Measurements from ENCODE around the gene RHOG. TPM values are rescaled to one million over a fixed set of nuclear protein-coding genes. Genes with fewer than 3 reads are reported as not detected.

Gene RHOG
- total RNA-seq, 1 donor from 2014 or later = 24.2 TPM

GRCh38 chr11:3826721-3827120 is 14.0 kb downstream of the RHOG start:
- peaks cover 26% of the 10 kb centered on the region for H3K36me3 Mint-ChIP-seq
- TF ChIP-seq CTCF (IDR thresholded peaks at IDR 0.05; ENCODE audit: unreplicated experiment) = no peak
- no peak for DNase-seq (ENCODE audit: low spot score in 2 of 2, unreplicated experiment in 2 of 2)
- H3K27ac Mint-ChIP-seq = no peak overlapping the region
- H3K4me1 Mint-ChIP-seq = no peaks in the 10 kb centered on the region
- H3K9me3 Mint-ChIP-seq = no peaks in the 10 kb centered on the region
- H3K27me3 Mint-ChIP-seq (ENCODE audit: low read depth) = no peaks in the 10 kb centered on the region
- H3K4me3 Mint-ChIP-seq = no peak overlapping the region

- no peak for TF ChIP-seq CTCF (IDR thresholded peaks at IDR 0.05; ENCODE audit: unreplicated experiment)
- Mint-ChIP-seq H3K4me1 (no peaks in the 10 kb centered on the region), H3K27me3 (ENCODE audit: low read depth) (no peaks in the 10 kb centered on the region), H3K9me3 (no peaks in the 10 kb centered on the region), H3K36me3 (peaks cover 24% of the 10 kb centered on the region), H3K27ac (peak overlapping the region; percentile 50), H3K4me3 (no peak overlapping the region)
- DNase-seq (ENCODE audit: low spot score in 2 of 2, unreplicated experiment in 2 of 2) = no peak
Observed at GRCh38 chr11:3825473-3826154, 15.1 kb downstream of the RHOG start.

- Mint-ChIP-seq H3K9me3 (no peaks in the 10 kb centered on the region), H3K36me3 (peaks cover 19% of the 10 kb centered on the region), H3K27ac (no peak overlapping the region), H3K4me1 (no peaks in the 10 kb centered on the region), H3K4me3 (no peak overlapping the region), H3K27me3 (ENCODE audit: low read depth) (no peaks in the 10 kb centered on the region)
- TF ChIP-seq CTCF (IDR thresholded peaks at IDR 0.05; ENCODE audit: unreplicated experiment) = peak; percentile 58
- peak in 1 of 2 experiments; percentile 53 for DNase-seq (ENCODE audit: low spot score in 2 of 2, unreplicated experiment in 2 of 2)
Observed at GRCh38 chr11:3824714-3825472, 15.9 kb downstream of the RHOG start.

- Mint-ChIP-seq H3K27ac (no peak overlapping the region), H3K27me3 (ENCODE audit: low read depth) (no peaks in the 10 kb centered on the region), H3K4me1 (no peaks in the 10 kb centered on the region), H3K36me3 (peaks cover 19% of the 10 kb centered on the region), H3K4me3 (no peak overlapping the region), H3K9me3 (no peaks in the 10 kb centered on the region)
- no peak for DNase-seq (ENCODE audit: low spot score in 2 of 2, unreplicated experiment in 2 of 2)
- no peak for TF ChIP-seq CTCF (IDR thresholded peaks at IDR 0.05; ENCODE audit: unreplicated experiment)
Observed at GRCh38 chr11:3823762-3824506, 16.8 kb downstream of the RHOG start.

GRCh38 chr11:3823303-3823702 is 17.5 kb downstream of the RHOG start:
- H3K36me3 Mint-ChIP-seq = peaks cover 19% of the 10 kb centered on the region
- no peaks in the 10 kb centered on the region for H3K4me1 Mint-ChIP-seq
- H3K27me3 Mint-ChIP-seq (ENCODE audit: low read depth) = no peaks in the 10 kb centered on the region
- no peak overlapping the region for H3K4me3 Mint-ChIP-seq
- no peak overlapping the region for H3K27ac Mint-ChIP-seq
- no peaks in the 10 kb centered on the region for H3K9me3 Mint-ChIP-seq
- DNase-seq (ENCODE audit: low spot score in 2 of 2, unreplicated experiment in 2 of 2) = no peak
- no peak for TF ChIP-seq CTCF (IDR thresholded peaks at IDR 0.05; ENCODE audit: unreplicated experiment)

Measured in mesothelial cell of epicardium (in vitro differentiated cells).